ENCODE data around the gene PAQR8.
"Not testable (repeated sequence)": the region's sequence is repeated elsewhere in the genome, so short reads cannot be mapped to it uniquely, and the experiment has no call there.

DNA sequence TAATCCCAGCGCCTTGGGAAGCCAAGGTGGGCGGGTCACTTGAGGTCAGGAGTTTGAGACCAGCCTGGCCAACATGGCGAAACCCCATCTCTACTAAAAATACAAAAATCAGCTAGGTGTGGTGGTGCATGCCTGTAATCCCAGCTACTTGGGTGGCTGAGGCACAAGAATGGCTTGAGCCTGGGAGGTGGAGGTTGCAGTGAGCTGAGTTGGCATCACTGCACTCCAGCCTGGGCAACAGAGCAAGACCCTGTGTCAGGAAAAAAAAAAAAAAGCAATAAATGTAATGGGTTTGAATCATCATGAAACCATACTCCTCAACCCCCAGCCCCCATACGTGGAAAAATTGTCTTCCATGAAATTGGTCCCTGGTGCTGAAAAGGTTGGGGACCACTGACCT lies 26.2 kb downstream of the PAQR8 start:
- TF ChIP-seq, protein P1, sequence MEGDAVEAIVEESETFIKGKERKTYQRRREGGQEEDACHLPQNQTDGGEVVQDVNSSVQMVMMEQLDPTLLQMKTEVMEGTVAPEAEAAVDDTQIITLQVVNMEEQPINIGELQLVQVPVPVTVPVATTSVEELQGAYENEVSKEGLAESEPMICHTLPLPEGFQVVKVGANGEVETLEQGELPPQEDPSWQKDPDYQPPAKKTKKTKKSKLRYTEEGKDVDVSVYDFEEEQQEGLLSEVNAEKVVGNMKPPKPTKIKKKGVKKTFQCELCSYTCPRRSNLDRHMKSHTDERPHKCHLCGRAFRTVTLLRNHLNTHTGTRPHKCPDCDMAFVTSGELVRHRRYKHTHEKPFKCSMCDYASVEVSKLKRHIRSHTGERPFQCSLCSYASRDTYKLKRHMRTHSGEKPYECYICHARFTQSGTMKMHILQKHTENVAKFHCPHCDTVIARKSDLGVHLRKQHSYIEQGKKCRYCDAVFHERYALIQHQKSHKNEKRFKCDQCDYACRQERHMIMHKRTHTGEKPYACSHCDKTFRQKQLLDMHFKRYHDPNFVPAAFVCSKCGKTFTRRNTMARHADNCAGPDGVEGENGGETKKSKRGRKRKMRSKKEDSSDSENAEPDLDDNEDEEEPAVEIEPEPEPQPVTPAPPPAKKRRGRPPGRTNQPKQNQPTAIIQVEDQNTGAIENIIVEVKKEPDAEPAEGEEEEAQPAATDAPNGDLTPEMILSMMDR (IDR thresholded peaks at IDR 0.05): not testable (repeated sequence)
- not testable (repeated sequence) for TF ChIP-seq POLR2A, EP300 (IDR thresholded peaks at IDR 0.05)
